IPS-NIHi11 (cell line): ENCODE results near the gene ZDHHC11B.
"Not testable (repeated sequence)": the region's sequence is repeated elsewhere in the genome, so short reads cannot be mapped to it uniquely, and the experiment has no call there.

Experiments
- DNase-seq: peaks from one replicate; pipeline ENCODE4 v3.0.0; 2012; ENCODE audit warnings: mixed read lengths, low spot score

The ZDHHC11B gene

GRCh38 chr5:715636-716035 lies 68.9 kb downstream of the ZDHHC11B start:
- not testable (repeated sequence) for DNase-seq

- not testable (repeated sequence) for DNase-seq
These were observed 70.1 kb downstream of the ZDHHC11B start for GRCh38 chr5:714215-715118.

GRCh38 chr5:713686-714085 lies 70.8 kb downstream of the ZDHHC11B start:
- DNase-seq: not testable (repeated sequence)

- not testable (repeated sequence) for DNase-seq
These were observed 75.5 kb downstream of the ZDHHC11B start for GRCh38 chr5:708848-709517.

GRCh38 chr5:708374-708773 lies 76.2 kb downstream of the ZDHHC11B start:
- DNase-seq: not testable (repeated sequence)

- DNase-seq: not testable (repeated sequence)
These were observed 78.4 kb downstream of the ZDHHC11B start for GRCh38 chr5:706127-706526.

- not testable (repeated sequence) for DNase-seq
These were observed 87.5 kb downstream of the ZDHHC11B start for GRCh38 chr5:696753-697702.

GRCh38 chr5:696191-696590 lies 88.3 kb downstream of the ZDHHC11B start:
- DNase-seq: not testable (repeated sequence)

- not testable (repeated sequence) for DNase-seq
These were observed 89.1 kb downstream of the ZDHHC11B start for GRCh38 chr5:695475-695874.

- not testable (repeated sequence) for DNase-seq
These were observed 90.5 kb downstream of the ZDHHC11B start for GRCh38 chr5:694042-694431.

- DNase-seq: peak; percentile 92
These were observed 91.1 kb downstream of the ZDHHC11B start, which contains the start of gene TPPP for GRCh38 chr5:693271-694041. Gene TPPP (minus strand): TSS chr5:693352. CDS start chr5:678060, 15,292 bp downstream.

- not testable (repeated sequence) for DNase-seq
These were observed 91.9 kb downstream of the ZDHHC11B start for GRCh38 chr5:692529-693041.

- DNase-seq: no peak
These were observed 92.6 kb downstream of the ZDHHC11B start for GRCh38 chr5:691817-692528.

- DNase-seq: not testable (repeated sequence)
These were observed 93.5 kb downstream of the ZDHHC11B start for GRCh38 chr5:691049-691448.

- not testable (repeated sequence) for DNase-seq
These were observed 94.2 kb downstream of the ZDHHC11B start for GRCh38 chr5:690293-690692.

- DNase-seq: not testable (repeated sequence)
These were observed 96.0 kb downstream of the ZDHHC11B start for GRCh38 chr5:688348-689010.

- DNase-seq: not testable (repeated sequence)
These were observed 97.6 kb downstream of the ZDHHC11B start for GRCh38 chr5:686936-687335.

GRCh38 chr5:686172-686523 lies 98.4 kb downstream of the ZDHHC11B start:
- not testable (repeated sequence) for DNase-seq
